Adipocyte (in vitro differentiated cells): ENCODE results near the gene PRRG2.

Experiments
- DNase-seq: peaks from one replicate; pipeline ENCODE4 v3.0.0-alpha.2; 2015; ENCODE audit warnings: low read depth
- H3K27me3 ChIP-seq: replicated peaks from 2 replicates; pipeline ENCODE4 v1.7.0; 2013; ENCODE audit warnings: mild to moderate bottlenecking, low read length, moderate library complexity; ENCODE audit not compliant: control insufficient read depth, insufficient read depth
- H3K36me3 ChIP-seq: 2 replicates; pipeline ENCODE4 v1.7.0; 2013; ENCODE audit warnings: low read length, mild to moderate bottlenecking, moderate library complexity; ENCODE audit not compliant: control insufficient read depth, insufficient read depth, severe bottlenecking
- H3K4me1 ChIP-seq: 2 replicates; pipeline ENCODE4 v1.7.0; 2013; ENCODE audit warnings: mild to moderate bottlenecking, low read length, moderate library complexity; ENCODE audit not compliant: control insufficient read depth, insufficient read depth
- H3K4me3 ChIP-seq: 2 replicates; pipeline ENCODE4 v1.7.0; 2013; ENCODE audit warnings: mild to moderate bottlenecking, low read length, moderate library complexity
- H3K9ac ChIP-seq: 2 replicates; pipeline ENCODE4 v1.7.0; 2013; ENCODE audit warnings: mild to moderate bottlenecking, low read length, moderate library complexity
- H3K9me3 ChIP-seq: 2 replicates; pipeline ENCODE4 v1.7.0; 2013; ENCODE audit warnings: mild to moderate bottlenecking, low read length, moderate library complexity; ENCODE audit not compliant: control insufficient read depth

Gene PRRG2

DNA sequence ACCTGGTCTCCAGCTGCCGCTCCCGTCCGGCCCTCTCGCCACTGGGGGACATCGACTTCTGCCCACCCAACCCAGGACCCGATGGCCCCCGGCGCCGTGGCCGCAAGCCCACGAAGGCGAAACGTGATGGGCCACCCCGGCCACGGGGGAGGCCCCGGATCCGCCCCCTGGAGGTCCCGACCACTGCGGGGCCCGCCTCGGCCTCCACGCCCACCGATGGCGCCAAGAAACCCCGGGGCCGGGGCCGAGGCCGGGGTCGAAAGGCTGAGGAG, 16.5 kb downstream of the PRRG2 start:
- no peak for DNase-seq
- Histone ChIP-seq H3K4me1 (peaks cover 7% of the 10 kb centered on the region), H3K36me3 (peaks cover 65% of the 10 kb centered on the region), H3K9ac (no peak overlapping the region), H3K4me3 (no peak overlapping the region), H3K9me3 (no peaks in the 10 kb centered on the region), H3K27me3 (no peaks in the 10 kb centered on the region)

DNA sequence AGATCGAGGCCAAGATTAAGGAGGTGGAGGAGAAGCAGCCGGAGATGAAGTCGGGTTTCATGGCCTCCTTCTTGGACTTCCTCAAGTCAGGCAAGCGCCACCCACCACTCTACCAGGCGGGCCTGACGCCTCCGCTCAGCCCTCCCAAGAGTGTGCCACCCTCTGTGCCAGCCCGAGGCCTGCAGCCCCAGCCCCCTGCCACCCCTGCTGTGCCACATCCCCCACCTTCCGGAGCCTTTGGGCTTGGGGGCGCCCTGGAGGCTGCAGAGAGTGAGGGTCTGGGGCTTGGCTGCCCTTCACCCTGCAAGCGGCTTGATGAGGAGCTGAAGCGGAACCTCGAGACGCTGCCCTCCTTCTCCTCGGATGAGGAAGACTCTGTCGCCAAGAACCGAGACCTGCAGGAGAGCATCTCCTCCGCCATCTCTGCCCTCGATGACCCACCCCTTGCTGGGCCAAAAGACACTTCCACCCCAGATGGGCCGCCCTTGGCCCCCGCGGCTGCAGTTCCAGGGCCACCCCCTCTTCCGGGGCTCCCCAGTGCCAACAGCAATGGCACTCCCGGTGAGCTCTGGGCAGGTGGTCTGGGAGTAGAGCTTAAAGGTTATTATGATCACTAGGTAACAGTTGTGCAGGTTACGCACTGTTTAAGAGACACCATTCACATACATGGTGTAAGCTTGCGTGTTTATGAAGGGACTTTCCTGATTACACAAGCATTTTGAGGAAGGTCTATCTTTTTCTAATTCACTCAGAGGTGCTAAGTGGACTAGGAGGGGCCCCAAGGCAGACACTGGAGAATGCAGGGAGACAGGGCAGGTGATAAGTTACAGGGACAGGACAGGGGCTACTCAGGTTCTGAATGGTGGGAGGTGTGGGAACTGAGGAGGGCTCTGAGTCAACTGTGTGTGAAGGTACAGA, 18.5 kb downstream of the PRRG2 start:
- H3K4me1 ChIP-seq: no peaks in the 10 kb centered on the region
- no peak overlapping the region for H3K4me3 ChIP-seq
- no peak for DNase-seq
- no peaks in the 10 kb centered on the region for H3K9me3 ChIP-seq
- no peaks in the 10 kb centered on the region for H3K27me3 ChIP-seq
- no peak overlapping the region for H3K9ac ChIP-seq
- H3K36me3 ChIP-seq: peaks cover 75% of the 10 kb centered on the region

DNA sequence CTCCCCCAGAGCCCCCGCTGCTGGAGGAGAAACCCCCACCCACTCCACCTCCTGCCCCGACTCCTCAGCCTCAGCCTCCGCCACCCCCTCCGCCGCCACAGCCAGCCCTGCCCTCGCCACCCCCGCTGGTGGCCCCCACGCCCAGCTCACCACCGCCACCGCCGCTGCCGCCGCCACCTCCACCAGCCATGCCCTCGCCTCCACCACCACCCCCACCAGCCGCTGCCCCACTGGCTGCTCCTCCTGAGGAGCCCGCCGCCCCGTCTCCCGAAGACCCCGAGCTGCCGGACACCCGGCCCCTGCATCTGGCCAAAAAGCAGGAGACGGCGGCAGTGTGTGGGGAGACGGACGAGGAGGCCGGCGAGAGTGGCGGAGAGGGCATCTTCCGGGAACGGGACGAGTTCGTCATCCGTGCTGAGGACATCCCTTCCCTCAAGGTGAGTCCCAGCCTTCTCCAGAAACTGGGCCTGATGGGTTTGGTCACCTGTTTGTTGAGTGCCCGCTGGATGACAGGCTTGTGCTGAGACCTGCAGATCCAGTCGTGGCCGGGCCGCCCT, 20.4 kb downstream of the PRRG2 start:
- Histone ChIP-seq H3K36me3 (peaks cover 75% of the 10 kb centered on the region), H3K9me3 (no peaks in the 10 kb centered on the region)
- DNase-seq: no peak

DNA sequence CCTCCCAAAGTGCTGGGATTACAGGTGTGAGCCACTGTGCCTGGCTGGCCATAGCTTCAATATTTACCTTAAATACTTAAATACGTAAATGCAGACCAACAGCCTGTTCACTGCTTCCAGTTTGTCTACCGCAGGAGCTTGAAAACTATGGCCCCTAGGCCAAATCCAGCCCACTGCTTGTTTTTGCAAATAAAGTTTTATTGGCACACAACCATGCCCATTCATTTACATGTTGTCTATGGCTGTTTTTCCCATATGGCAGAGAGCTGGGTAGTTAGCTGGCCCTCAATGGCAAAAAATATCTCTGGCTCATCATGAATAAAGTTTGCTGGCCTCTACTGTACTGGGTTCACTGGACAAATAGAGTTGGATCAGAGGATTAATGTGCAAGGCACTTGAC, 21.7 kb downstream of the PRRG2 start:
- Histone ChIP-seq H3K27me3 (no peaks in the 10 kb centered on the region), H3K4me1 (peaks cover 3% of the 10 kb centered on the region), H3K9ac (no peak overlapping the region), H3K36me3 (peaks cover 70% of the 10 kb centered on the region), H3K4me3 (no peak overlapping the region), H3K9me3 (no peaks in the 10 kb centered on the region)
- no peak for DNase-seq

More for the DNA sequence above, 20.4 kb downstream of the PRRG2 start:
- Histone ChIP-seq H3K4me3 (no peak overlapping the region), H3K9ac (no peak overlapping the region), H3K4me1 (peaks cover 3% of the 10 kb centered on the region), H3K27me3 (no peaks in the 10 kb centered on the region)

DNA sequence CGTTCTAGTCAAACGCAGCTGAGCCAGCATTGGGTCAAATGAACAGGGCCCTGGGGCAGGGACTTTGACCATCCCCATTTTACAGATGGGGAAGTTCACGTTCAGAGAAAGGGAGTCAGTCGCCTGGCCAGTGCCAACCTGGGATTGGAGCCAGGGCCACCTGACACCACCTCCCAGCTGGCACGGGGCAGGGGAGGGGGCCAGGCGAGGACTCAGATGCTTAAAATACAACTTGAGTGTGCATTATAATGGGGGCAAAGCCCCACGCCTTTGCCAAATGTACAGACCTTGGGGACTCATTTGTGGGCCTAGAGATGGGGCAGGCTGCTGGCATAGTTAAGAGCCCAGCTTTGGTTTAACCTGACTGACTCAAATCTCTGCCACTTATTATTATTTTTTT, 24.5 kb downstream of the PRRG2 start:
- H3K36me3 ChIP-seq: peaks cover 68% of the 10 kb centered on the region
- no peak overlapping the region for H3K4me3 ChIP-seq
- no peak for DNase-seq
- no peak overlapping the region for H3K9ac ChIP-seq
- peaks cover 10% of the 10 kb centered on the region for H3K4me1 ChIP-seq
- no peaks in the 10 kb centered on the region for H3K9me3 ChIP-seq
- no peaks in the 10 kb centered on the region for H3K27me3 ChIP-seq

DNA sequence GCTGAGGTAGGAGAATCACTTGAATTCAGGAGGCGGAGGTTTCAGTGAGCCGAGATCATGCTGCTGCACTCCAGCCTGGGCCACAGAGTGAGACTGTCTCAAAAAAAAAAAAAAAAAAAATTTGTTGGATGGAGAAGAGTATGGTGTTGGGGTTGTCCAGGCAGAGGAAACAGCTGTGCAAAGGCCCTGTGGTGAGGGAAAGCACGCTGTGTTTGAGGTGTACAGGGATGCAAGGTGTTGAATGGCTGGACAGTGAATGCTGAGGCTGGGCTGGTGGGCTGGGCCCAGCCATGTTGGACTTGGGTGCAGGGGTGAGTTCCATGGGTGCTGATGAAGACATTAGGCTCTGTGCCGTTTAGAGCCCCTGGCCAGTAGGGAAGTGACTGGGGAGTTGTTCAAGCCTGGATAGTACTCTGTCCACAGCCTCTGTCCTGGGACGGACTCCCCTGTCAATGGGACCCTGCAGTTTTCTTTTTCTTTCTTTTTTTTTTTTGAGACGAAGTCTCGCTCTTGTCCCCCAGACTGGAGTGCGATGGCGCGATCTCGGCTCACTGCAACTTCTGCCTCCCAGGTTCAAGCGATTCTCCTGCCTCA, 28.5 kb downstream of the PRRG2 start:
- Histone ChIP-seq H3K9ac (no peak overlapping the region), H3K36me3 (peaks cover 34% of the 10 kb centered on the region), H3K4me1 (peaks cover 35% of the 10 kb centered on the region), H3K4me3 (no peak overlapping the region), H3K27me3 (no peaks in the 10 kb centered on the region), H3K9me3 (no peaks in the 10 kb centered on the region)
- DNase-seq: no peak

DNA sequence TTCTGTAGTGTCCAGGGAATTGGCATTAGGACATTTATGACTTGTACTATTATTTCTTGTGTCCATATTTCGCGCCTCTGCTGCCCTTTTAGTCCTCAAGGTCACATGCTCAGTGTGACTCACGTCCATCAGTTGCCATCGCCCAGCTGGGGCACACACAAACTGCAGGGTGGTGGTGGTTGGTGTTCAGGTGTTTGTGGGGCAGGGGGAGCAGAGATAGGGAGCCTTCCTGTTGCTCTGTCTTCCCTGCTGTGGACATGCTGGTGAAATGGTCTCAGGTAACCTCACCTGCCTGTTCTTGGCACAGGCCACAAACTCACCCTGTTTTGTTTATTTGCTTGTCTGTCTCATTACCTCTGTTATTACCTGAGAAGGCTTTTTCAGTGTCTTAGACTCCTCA, 32.3 kb downstream of the PRRG2 start:
- no peaks in the 10 kb centered on the region for H3K9me3 ChIP-seq
- H3K27me3 ChIP-seq: no peaks in the 10 kb centered on the region
- peaks cover 37% of the 10 kb centered on the region for H3K4me1 ChIP-seq
- peak overlapping the region; percentile 48 for H3K9ac ChIP-seq
- H3K36me3 ChIP-seq: peaks cover 39% of the 10 kb centered on the region
- no peak for DNase-seq
- peak overlapping the region; percentile 49 for H3K4me3 ChIP-seq

DNA sequence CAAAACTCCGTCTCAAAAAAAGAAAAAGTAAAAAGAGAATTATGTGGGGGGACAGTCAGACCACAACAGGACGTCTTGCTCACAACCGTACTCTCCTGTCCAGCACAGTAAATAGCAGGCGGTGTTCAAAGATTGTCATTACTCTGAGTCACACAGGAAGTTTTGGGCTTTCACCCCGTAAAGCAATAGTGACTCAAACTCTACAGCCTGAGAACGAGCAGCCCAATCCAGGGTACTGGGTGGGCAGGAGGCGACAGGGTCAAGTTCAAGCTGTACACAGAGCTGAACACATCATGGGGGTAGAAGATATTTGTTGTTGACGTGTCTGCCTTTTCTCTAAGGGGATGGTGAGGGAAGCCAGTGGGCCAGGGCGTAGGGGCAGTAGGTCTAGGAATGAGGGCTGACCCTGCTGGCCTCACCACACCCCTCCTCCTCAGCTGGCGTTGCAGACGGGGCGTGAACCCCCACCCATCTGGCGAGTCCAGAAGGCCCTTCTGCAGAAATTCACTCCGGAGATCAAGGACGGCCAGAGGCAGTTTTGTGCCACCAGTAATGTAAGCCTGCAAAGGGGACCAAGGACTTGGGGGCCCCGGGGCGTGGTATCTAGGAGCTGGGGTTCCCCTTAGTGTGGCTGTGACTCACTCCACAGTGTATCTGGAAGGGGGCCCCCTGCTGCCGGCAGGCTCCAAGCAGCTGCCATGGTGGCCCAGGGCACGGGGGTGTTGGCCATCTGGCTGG, 33.1 kb downstream of the PRRG2 start:
- DNase-seq: peak; percentile 66
- Histone ChIP-seq H3K4me3 (peak overlapping the region; percentile 49), H3K36me3 (peaks cover 37% of the 10 kb centered on the region), H3K27me3 (no peaks in the 10 kb centered on the region), H3K9ac (peak overlapping the region; percentile 48), H3K4me1 (peaks cover 31% of the 10 kb centered on the region), H3K9me3 (no peaks in the 10 kb centered on the region)

DNA sequence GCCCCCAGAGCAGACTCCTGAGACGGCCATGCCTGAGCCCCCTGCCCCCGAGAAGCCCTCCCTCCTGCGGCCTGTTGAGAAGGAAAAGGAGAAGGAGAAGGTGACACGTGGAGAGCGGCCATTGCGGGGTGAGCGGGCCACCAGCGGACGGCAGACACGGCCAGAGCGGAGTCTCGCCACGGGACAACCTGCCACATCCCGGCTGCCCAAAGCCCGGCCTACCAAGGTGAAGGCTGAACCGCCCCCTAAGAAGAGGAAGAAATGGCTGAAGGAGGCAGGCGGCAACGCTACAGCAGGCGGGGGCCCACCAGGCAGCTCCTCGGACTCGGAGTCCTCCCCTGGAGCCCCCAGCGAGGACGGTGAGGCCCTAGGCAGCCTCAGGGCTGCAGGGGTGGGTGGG, 34.7 kb downstream of the PRRG2 start:
- H3K36me3 ChIP-seq: peaks cover 35% of the 10 kb centered on the region
- no peak overlapping the region for H3K9ac ChIP-seq
- H3K4me3 ChIP-seq: no peak overlapping the region
- peaks cover 31% of the 10 kb centered on the region for H3K4me1 ChIP-seq
- no peaks in the 10 kb centered on the region for H3K9me3 ChIP-seq
- no peak for DNase-seq
- H3K27me3 ChIP-seq: no peaks in the 10 kb centered on the region

DNA sequence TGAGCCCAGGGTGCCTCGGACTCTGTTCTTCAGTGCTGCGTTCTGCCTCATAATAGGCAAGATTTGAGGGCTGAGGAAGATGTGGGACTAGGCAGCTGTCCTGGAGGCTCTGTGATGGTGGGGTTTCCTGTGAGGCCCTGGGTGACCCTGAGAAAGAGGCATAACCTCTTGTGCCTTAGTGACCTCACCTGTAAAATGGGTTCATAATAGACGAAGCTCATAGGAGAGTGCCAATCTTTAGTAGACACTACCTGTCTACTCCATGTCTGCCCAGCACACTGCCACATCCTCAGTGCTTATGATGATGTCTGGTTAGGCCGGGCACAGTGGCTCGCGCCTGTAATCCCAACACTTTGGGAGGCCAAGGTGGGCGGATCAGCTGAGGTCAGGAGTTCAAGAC, 35.4 kb downstream of the PRRG2 start:
- Histone ChIP-seq H3K9ac (no peak overlapping the region), H3K27me3 (no peaks in the 10 kb centered on the region), H3K4me3 (no peak overlapping the region), H3K4me1 (peaks cover 31% of the 10 kb centered on the region), H3K9me3 (no peaks in the 10 kb centered on the region), H3K36me3 (peaks cover 38% of the 10 kb centered on the region)
- no peak for DNase-seq

DNA sequence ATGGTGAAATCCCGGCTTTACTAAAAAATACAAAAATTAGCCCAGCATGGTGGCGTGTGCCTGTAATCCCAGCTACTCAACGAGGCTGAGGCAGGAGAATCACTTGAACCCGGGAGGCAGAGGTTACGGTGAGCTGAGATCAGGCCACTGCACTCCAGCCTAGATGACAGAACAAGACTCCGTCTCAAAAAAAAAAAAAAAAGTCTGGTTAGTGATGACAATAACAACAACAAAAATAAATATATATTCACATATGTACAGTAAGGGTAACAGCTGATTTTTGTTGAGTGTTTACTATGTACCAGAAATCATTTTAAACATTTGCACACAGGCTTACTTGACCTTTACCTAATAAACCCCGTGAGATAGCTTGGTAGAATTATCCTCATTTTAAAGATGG, 35.8 kb downstream of the PRRG2 start:
- Histone ChIP-seq H3K9me3 (no peaks in the 10 kb centered on the region), H3K4me1 (peaks cover 31% of the 10 kb centered on the region), H3K36me3 (peaks cover 40% of the 10 kb centered on the region), H3K9ac (no peak overlapping the region), H3K4me3 (no peak overlapping the region), H3K27me3 (no peaks in the 10 kb centered on the region)
- DNase-seq: no peak
